ENCODE measurements around the gene PRDM16.

- no peak for TF ChIP-seq CTCF (conservative IDR thresholded peaks at IDR 0.05; ENCODE audit: low read depth, low read length)
- TF ChIP-seq EZH2 (IDR thresholded peaks at IDR 0.05; ENCODE audit: low read length, unreplicated experiment), result no peak
- no peak for TF ChIP-seq EZH2phosphoT487 (IDR thresholded peaks at IDR 0.05; ENCODE audit: borderline replicate concordance, low read length)
Measured at GRCh38 chr1:3234281-3234680, 165.3 kb downstream of the PRDM16 start.
